HepG2 (cell line): ENCODE measurements around the gene SALL4. TPM values are rescaled to one million over a fixed set of nuclear protein-coding genes. Genes with fewer than 3 reads are reported as not detected.

Experiments used
- ATAC-seq: fragments of 200-7000 bp; cut with Tn5 transposase; 3 replicates; pipeline ENCODE4 v1.9.1; 2020; ENCODE audit warnings: mild to moderate bottlenecking, moderate library complexity
- BruUV-seq: library from RNA; stranded (reverse); fragments of 400-500 nt; replicated peaks from 2 replicates; lab custom pipeline; 2021; lab: Mats Ljungman, UMichigan
- CTCF ChIA-PET: fragments of 300-600 bp; formaldehyde crosslinking; extraction: SDS; loops from one replicate; lab custom pipeline; 2021; ENCODE audit warnings: low total read pairs, inconsistent platforms, low intra/inter-chr PET ratio; lab: Yijun Ruan, JAX
- POLR2A ChIA-PET: fragments of 350-600 bp; sonication (Branson Sonifier 250); formaldehyde crosslinking; loops from one replicate; lab custom pipeline; 2020; ENCODE audit warnings: antibody characterized with exemption, inconsistent platforms; lab: Yijun Ruan, JAX
- DNase-seq: peaks from one replicate; pipeline ENCODE4 v3.0.0-alpha.2; 2015; ENCODE audit warnings: low spot score
- FAIRE-seq: peaks from 3 replicates; lab custom pipeline; 2011; peaks lifted over from hg19 to GRCh38; lab: Jason Lieb, UNC
- H2AFZ ChIP-seq: one replicate; pipeline ENCODE4 v1.6.1; 2011; ENCODE audit warnings: low read length, inconsistent platforms
- H3K27ac ChIP-seq: fragments of 300-600 bp; 3 replicates; pipeline ENCODE4 v1.8.0; 2011; ENCODE audit warnings: mixed run types, mild to moderate bottlenecking, mixed read lengths, low read length, inconsistent platforms; ENCODE audit not compliant: insufficient read depth; ENCODE audit errors: extremely low read length
- H3K27me3 ChIP-seq, 2 experiments: fragments of 200-600 bp in 1 of 2; 2 replicates in 1 of 2; 3 replicates in 1 of 2; pipeline versions ENCODE4 v1.6.0 to v1.8.0; 2011; ENCODE audit warnings: low read length in 2 of 2, mild to moderate bottlenecking in 2 of 2, moderate library complexity in 2 of 2, inconsistent platforms in 1 of 2; ENCODE audit not compliant: insufficient read depth in 2 of 2, control insufficient read depth in 1 of 2
- H3K36me3 ChIP-seq, 2 experiments: fragments of 200-600 bp in 1 of 2; replicated peaks in 1 of 2; 2 replicates in 1 of 2; 3 replicates in 1 of 2; pipeline versions ENCODE4 v1.5.1 to v1.8.0; 2011; ENCODE audit warnings: low read length in 2 of 2, inconsistent platforms in 1 of 2; ENCODE audit not compliant: insufficient read depth in 2 of 2, control insufficient read depth in 1 of 2
- H3K4me1 ChIP-seq: 2 replicates; pipeline ENCODE4 v1.5.1; 2012; ENCODE audit warnings: low read length, inconsistent platforms; ENCODE audit not compliant: insufficient read depth
- H3K4me2 ChIP-seq: 2 replicates; pipeline ENCODE4 v1.6.0; 2011; ENCODE audit warnings: low read depth, low read length, inconsistent platforms
- H3K4me3 ChIP-seq, 3 experiments: fragments of 200-600 bp in 1 of 3; sonication (generic), shearing (Covaris generic) in 1 of 3; replicated peaks in 1 of 3; 2 replicates each; pipeline ENCODE4 v1.5.1; 2011 to 2016; ENCODE audit warnings: low read length in 3 of 3, inconsistent platforms in 2 of 3, low read depth in 2 of 3, mild to moderate bottlenecking in 2 of 3, control low read depth in 1 of 3, mixed read lengths in 1 of 3; ENCODE audit not compliant: insufficient read depth in 1 of 3
- H3K79me2 ChIP-seq: one replicate; pipeline ENCODE4 v1.6.1; 2011; ENCODE audit warnings: low read length, inconsistent platforms; ENCODE audit not compliant: insufficient read depth
- H3K9ac ChIP-seq: 2 replicates; pipeline ENCODE4 v1.6.0; 2011; ENCODE audit warnings: mild to moderate bottlenecking, low read depth, low read length, inconsistent platforms; ENCODE audit not compliant: insufficient read depth
- H3K9me3 ChIP-seq: 2 replicates; pipeline ENCODE4 v1.5.1; 2012; ENCODE audit warnings: mild to moderate bottlenecking, low read length
- H4K20me1 ChIP-seq: 2 replicates; pipeline ENCODE4 v1.6.0; 2011; ENCODE audit warnings: inconsistent platforms, mild to moderate bottlenecking, low read length, moderate library complexity; ENCODE audit not compliant: insufficient read depth
- ADNP ChIP-seq: sonication (generic); formaldehyde crosslinking; IDR thresholded peaks from 2 replicates; pipeline ENCODE4 v1.4.0; 2020; ENCODE audit warnings: missing genetic modification reagents
- CHD4 ChIP-seq: fragments of 200-600 bp; sonication (generic); IDR thresholded peaks from 2 replicates; pipeline ENCODE4 v1.7.0; 2017; ENCODE audit warnings: mild to moderate bottlenecking, low read length, borderline replicate concordance
- FOXK2 ChIP-seq: fragments of 450-650 bp; IDR thresholded peaks from 2 replicates; pipeline ENCODE4 v1.6.1; 2016
- IKZF4 ChIP-seq: sonication (generic); formaldehyde crosslinking; IDR thresholded peaks from 2 replicates; pipeline ENCODE4 v1.5.1; 2020; ENCODE audit warnings: borderline replicate concordance, mild to moderate bottlenecking, low read depth, missing genetic modification reagents; ENCODE audit errors: not compliant biosample characterization
- JUND ChIP-seq: sonication (generic); formaldehyde crosslinking; IDR thresholded peaks from 2 replicates; pipeline ENCODE4 v1.8.0; 2022; ENCODE audit warnings: mild to moderate bottlenecking, missing genetic modification reagents
- NFKBIZ ChIP-seq: IDR thresholded peaks from 2 replicates; pipeline ENCODE4 v1.6.1; 2018; ENCODE audit warnings: missing genetic modification reagents, missing compliant biosample characterization
- RARA ChIP-seq: IDR thresholded peaks from 2 replicates; pipeline ENCODE4 v1.6.1; 2016; ENCODE audit warnings: missing genetic modification reagents, missing compliant biosample characterization
- RCOR2 ChIP-seq: IDR thresholded peaks from 2 replicates; pipeline ENCODE4 v1.6.1; 2016; ENCODE audit warnings: missing biosample characterization, missing genetic modification reagents
- ZMYM3 ChIP-seq: sonication (generic); formaldehyde crosslinking; IDR thresholded peaks from 2 replicates; pipeline ENCODE4 v1.5.1; 2020; ENCODE audit warnings: mild to moderate bottlenecking, missing genetic modification reagents
- ZNF260 ChIP-seq: sonication (generic); formaldehyde crosslinking; IDR thresholded peaks from 2 replicates; pipeline ENCODE4 v1.4.0; 2020; ENCODE audit warnings: missing genetic modification reagents, low read depth, mild to moderate bottlenecking, borderline replicate concordance
- ZNF34 ChIP-seq: sonication (generic); formaldehyde crosslinking; IDR thresholded peaks from 2 replicates; pipeline ENCODE4 v1.4.0; 2020; ENCODE audit warnings: mild to moderate bottlenecking, missing genetic modification reagents, borderline replicate concordance
- ZNF343 ChIP-seq: sonication (generic); formaldehyde crosslinking; IDR thresholded peaks from 2 replicates; pipeline ENCODE4 v1.4.0; 2020; ENCODE audit warnings: mild to moderate bottlenecking, missing genetic modification reagents
- ZNF780A ChIP-seq: sonication (generic); formaldehyde crosslinking; IDR thresholded peaks from 2 replicates; pipeline ENCODE4 v1.8.0; 2022; ENCODE audit warnings: mild to moderate bottlenecking, missing genetic modification reagents, moderate library complexity
- WGBS: methylation state at CpG from one replicate; pipeline ENCODE4 v1.1.6; 2017; ENCODE audit warnings: low lambda C conversion rate; 5-methylcytosine and 5-hydroxymethylcytosine counted together
- in situ Hi-C: cut with HindIII; loops from 2 replicates; pipeline ENCODE4 v1.10.0; 2017; ENCODE audit warnings: low pct_unique_long_range_greater_than_20kb; ENCODE audit not compliant: extremely low pct_ligation_motif_present
- intact Hi-C: fragments of 100-400 bp; cut with micrococcal nuclease; formaldehyde crosslinking; loops from one replicate; pipeline ENCODE4 v1.10.0; 2022; ENCODE audit not compliant: unreplicated experiment
- polyA plus RNA-seq, 8 experiments: library from polyadenylated mRNA; depleted of rRNA in 3 of 8; stranded (reverse) in 7 of 8; unstranded in 1 of 8; fragments of >200 nt; fragmentation: Illumina TruSeq in 4 of 8; extraction: Trizol in 4 of 8; gene quantifications; 2 replicates each; pipeline versions ENCODE4 v1.2.1 to v1.2.3, GENCODE V29; 2011 to 2016; ENCODE audit warnings: low read depth in 4 of 8, missing spikeins in 1 of 8, mixed read lengths in 1 of 8; ENCODE audit not compliant: insufficient read depth in 1 of 8
- total RNA-seq, 5 experiments: library from RNA; depleted of rRNA; stranded (reverse); fragments of >200 nt; fragmentation: Illumina TruSeq; extraction: Trizol; gene quantifications; 2 replicates each; pipeline ENCODE4 v1.2.3, GENCODE V29; 2016; ENCODE audit warnings: low read depth in 1 of 5
- TF ChIP-seq, protein P1 (sequence below): sonication (generic); formaldehyde crosslinking; IDR thresholded peaks from 2 replicates; pipeline ENCODE4 v1.4.0; 2020; ENCODE audit warnings: missing genetic modification reagents
- TF ChIP-seq, protein P2 (sequence below): IDR thresholded peaks from 2 replicates; pipeline ENCODE4 v1.6.1; 2016; ENCODE audit warnings: control low read depth

Gene SALL4
- total and polyA plus RNA-seq, 2 of the 13 experiments (the other 11 are each of a cell fraction or from before 2014, with no cell fraction given) = 0.33 to 1.8 TPM

- FAIRE-seq = no peak
- CTCF ChIA-PET = no interaction called here
- no peak overlapping the region for H3K27ac ChIP-seq
These were observed 56.5 kb downstream of the SALL4 start for GRCh38 chr20:51745804-51746203.

GRCh38 chr20:51740838-51741237 is 61.5 kb downstream of the SALL4 start:
- Histone ChIP-seq H3K9me3 (no peaks in the 10 kb centered on the region), H3K4me1 (peaks cover 82% of the 10 kb centered on the region), H3K27ac (no peak overlapping the region), H3K27me3 (no peaks in the 10 kb centered on the region), H3K4me2 (no peak overlapping the region), H3K79me2 (peaks cover 17% of the 10 kb centered on the region), H2AFZ (no peak overlapping the region), H3K9ac (no peak overlapping the region), H3K4me3 (no peak overlapping the region), H3K36me3 (no peaks in the 10 kb centered on the region), H4K20me1 (no peaks in the 10 kb centered on the region)
- POLR2A ChIA-PET = no interaction called here
- WGBS = 95% methylated on average over 3 of the region's 3 CpGs
- intact Hi-C loops (no loop called here), in situ Hi-C loops (no loop called here)
- no TSS peak for BruUV-seq
- CTCF ChIA-PET = no interaction called here
- DNase-seq (no peak), ATAC-seq (no peak), FAIRE-seq (no peak)
- TF ChIP-seq, protein P1, sequence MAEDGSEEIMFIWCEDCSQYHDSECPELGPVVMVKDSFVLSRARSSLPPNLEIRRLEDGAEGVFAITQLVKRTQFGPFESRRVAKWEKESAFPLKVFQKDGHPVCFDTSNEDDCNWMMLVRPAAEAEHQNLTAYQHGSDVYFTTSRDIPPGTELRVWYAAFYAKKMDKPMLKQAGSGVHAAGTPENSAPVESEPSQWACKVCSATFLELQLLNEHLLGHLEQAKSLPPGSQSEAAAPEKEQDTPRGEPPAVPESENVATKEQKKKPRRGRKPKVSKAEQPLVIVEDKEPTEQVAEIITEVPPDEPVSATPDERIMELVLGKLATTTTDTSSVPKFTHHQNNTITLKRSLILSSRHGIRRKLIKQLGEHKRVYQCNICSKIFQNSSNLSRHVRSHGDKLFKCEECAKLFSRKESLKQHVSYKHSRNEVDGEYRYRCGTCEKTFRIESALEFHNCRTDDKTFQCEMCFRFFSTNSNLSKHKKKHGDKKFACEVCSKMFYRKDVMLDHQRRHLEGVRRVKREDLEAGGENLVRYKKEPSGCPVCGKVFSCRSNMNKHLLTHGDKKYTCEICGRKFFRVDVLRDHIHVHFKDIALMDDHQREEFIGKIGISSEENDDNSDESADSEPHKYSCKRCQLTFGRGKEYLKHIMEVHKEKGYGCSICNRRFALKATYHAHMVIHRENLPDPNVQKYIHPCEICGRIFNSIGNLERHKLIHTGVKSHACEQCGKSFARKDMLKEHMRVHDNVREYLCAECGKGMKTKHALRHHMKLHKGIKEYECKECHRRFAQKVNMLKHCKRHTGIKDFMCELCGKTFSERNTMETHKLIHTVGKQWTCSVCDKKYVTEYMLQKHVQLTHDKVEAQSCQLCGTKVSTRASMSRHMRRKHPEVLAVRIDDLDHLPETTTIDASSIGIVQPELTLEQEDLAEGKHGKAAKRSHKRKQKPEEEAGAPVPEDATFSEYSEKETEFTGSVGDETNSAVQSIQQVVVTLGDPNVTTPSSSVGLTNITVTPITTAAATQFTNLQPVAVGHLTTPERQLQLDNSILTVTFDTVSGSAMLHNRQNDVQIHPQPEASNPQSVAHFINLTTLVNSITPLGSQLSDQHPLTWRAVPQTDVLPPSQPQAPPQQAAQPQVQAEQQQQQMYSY = no peak
- 0 out of 2 replicates have a peak, but pooled peaks have one; percentile 6 for TF ChIP-seq NFKBIZ (CRISPR knock-in tag)

More at GRCh38 chr20:51745804-51746203, 56.5 kb downstream of the SALL4 start:
- Histone ChIP-seq H3K4me1 (peaks cover 88% of the 10 kb centered on the region), H3K79me2 (peaks cover 23% of the 10 kb centered on the region), H2AFZ (no peak overlapping the region), H3K4me2 (no peak overlapping the region), H3K9me3 (no peaks in the 10 kb centered on the region), H3K36me3 (0 out of 5 replicates have a peak, but pooled peaks cover 0 to 2% of the 10 kb centered on the region in 2 experiments), H3K4me3 (no peak overlapping the region), H3K27me3 (no peaks in the 10 kb centered on the region), H3K9ac (no peak overlapping the region), H4K20me1 (no peaks in the 10 kb centered on the region)
- POLR2A ChIA-PET = interaction anchor here (1.1 kb wide), 1 partner anchor 45 kb away, joined by 3 read pairs; no protein-coding TSS in a partner anchor
- TF ChIP-seq RARA (CRISPR knock-in tag) = no peak
- TF ChIP-seq CHD4 = 0 out of 2 replicates have a peak, but pooled peaks have one; percentile 13
- no peak for TF ChIP-seq IKZF4
- TF ChIP-seq, protein P2, sequence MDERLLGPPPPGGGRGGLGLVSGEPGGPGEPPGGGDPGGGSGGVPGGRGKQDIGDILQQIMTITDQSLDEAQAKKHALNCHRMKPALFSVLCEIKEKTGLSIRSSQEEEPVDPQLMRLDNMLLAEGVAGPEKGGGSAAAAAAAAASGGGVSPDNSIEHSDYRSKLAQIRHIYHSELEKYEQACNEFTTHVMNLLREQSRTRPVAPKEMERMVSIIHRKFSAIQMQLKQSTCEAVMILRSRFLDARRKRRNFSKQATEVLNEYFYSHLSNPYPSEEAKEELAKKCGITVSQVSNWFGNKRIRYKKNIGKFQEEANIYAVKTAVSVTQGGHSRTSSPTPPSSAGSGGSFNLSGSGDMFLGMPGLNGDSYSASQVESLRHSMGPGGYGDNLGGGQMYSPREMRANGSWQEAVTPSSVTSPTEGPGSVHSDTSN (CRISPR knock-in tag) = no peak
- TF ChIP-seq ZMYM3 (CRISPR knock-in tag) = peak; percentile 84
- TF ChIP-seq ZNF780A (CRISPR knock-in tag) = no peak
- no peak for TF ChIP-seq ZNF343
- TF ChIP-seq ZNF34 = no peak
- TF ChIP-seq JUND (CRISPR knock-in tag) = 0 out of 2 replicates have a peak, but pooled peaks have one; percentile 36
- 0 out of 2 replicates have a peak, but pooled peaks have one; percentile 22 for TF ChIP-seq ADNP
- TF ChIP-seq ZNF260 (CRISPR knock-in tag) = 0 out of 2 replicates have a peak, but pooled peaks have one; percentile 79
- peak; percentile 81 for TF ChIP-seq RCOR2 (CRISPR knock-in tag)
- no peak for TF ChIP-seq FOXK2
- in situ Hi-C loops (no loop called here), intact Hi-C loops (loop anchor here (2.0 kb wide), 1 partner anchor 21 kb away; no protein-coding TSS in a partner anchor)
- DNase-seq (no peak), ATAC-seq (no peak)
- no TSS peak for BruUV-seq
- WGBS = 95% methylated on average over 3 of the region's 3 CpGs
